H1 (cell line): Measurements from ENCODE around the gene PGM2L1. TPM values are rescaled to one million over a fixed set of nuclear protein-coding genes. Genes with fewer than 3 reads are reported as not detected.

ENCODE experiments used
- CTCF ChIA-PET: fragments of 300-600 bp; sonication (Branson Sonifier 250); formaldehyde crosslinking; loops from one replicate; lab custom pipeline; 2021; ENCODE audit not compliant: partially characterized antibody; lab: Charles Lee
- POLR2A ChIA-PET: fragments of 300-600 bp; sonication (Branson Sonifier 250); formaldehyde crosslinking; loops from one replicate; lab custom pipeline; 2021; ENCODE audit warnings: inconsistent platforms; ENCODE audit not compliant: partially characterized antibody; lab: Charles Lee
- DNase-seq, 2 experiments: peaks; one replicate each; pipeline versions ENCODE4 v3.0.0 to v3.0.0-alpha.2; 2010 to 2022; ENCODE audit warnings: low spot score in 2 of 2, low read depth in 1 of 2, mixed read lengths in 1 of 2
- FAIRE-seq: peaks from 2 replicates; lab custom pipeline; 2011; peaks lifted over from hg19 to GRCh38; lab: Jason Lieb, UNC
- H2AFZ ChIP-seq: 2 replicates; pipeline ENCODE4 v1.8.1; 2012; ENCODE audit warnings: low read length, inconsistent platforms
- H2AK5ac ChIP-seq: 2 replicates; pipeline ENCODE4 v1.6.1; 2013; ENCODE audit warnings: low read depth, low read length
- H2BK120ac ChIP-seq: replicated peaks from 2 replicates; pipeline ENCODE3; 2013; ENCODE audit warnings: low read depth, low read length, inconsistent platforms
- H2BK12ac ChIP-seq: 2 replicates; pipeline ENCODE4 v1.6.1; 2013; ENCODE audit warnings: low read depth, low read length
- H2BK15ac ChIP-seq: 2 replicates; pipeline ENCODE4 v1.6.1; 2013; ENCODE audit warnings: low read length
- H2BK20ac ChIP-seq: 2 replicates; pipeline ENCODE4 v1.6.1; 2013; ENCODE audit warnings: low read length
- H2BK5ac ChIP-seq: 2 replicates; pipeline ENCODE4 v1.6.1; 2013; ENCODE audit warnings: low read depth, low read length
- H3K14ac ChIP-seq: 2 replicates; pipeline ENCODE4 v1.6.1; 2013; ENCODE audit warnings: inconsistent platforms; ENCODE audit not compliant: insufficient read length
- H3K18ac ChIP-seq: 2 replicates; pipeline ENCODE4 v1.6.1; 2013; ENCODE audit warnings: low read length; ENCODE audit errors: extremely low read depth
- H3K23ac ChIP-seq: 2 replicates; pipeline ENCODE4 v1.6.1; 2013; ENCODE audit warnings: inconsistent platforms; ENCODE audit not compliant: insufficient read length
- H3K23me2 ChIP-seq: 2 replicates; pipeline ENCODE4 v1.6.1; 2013; ENCODE audit warnings: low read depth, low read length
- H3K27ac ChIP-seq: 2 replicates; pipeline ENCODE4 v1.6.1; 2011; ENCODE audit warnings: low read depth, low read length, inconsistent platforms
- H3K27me3 ChIP-seq, 4 experiments: replicated peaks in 1 of 4; 1 replicate in 1 of 4; 2 replicates in 3 of 4; pipeline versions ENCODE4 v1.6.1 to v1.8.1; 2011 to 2013; ENCODE audit warnings: low read length in 3 of 4, mild to moderate bottlenecking in 3 of 4, inconsistent platforms in 2 of 4, mixed read lengths in 2 of 4, moderate library complexity in 1 of 4; ENCODE audit not compliant: control insufficient read depth in 3 of 4, insufficient read depth in 3 of 4; ENCODE audit errors: extremely low read depth in 1 of 4
- H3K36me3 ChIP-seq, 4 experiments: 2 replicates each; pipeline versions ENCODE4 v1.6.1 to v1.8.1; 2011 to 2013; ENCODE audit warnings: mild to moderate bottlenecking in 4 of 4, low read length in 3 of 4, moderate library complexity in 2 of 4, control low read depth in 1 of 4, inconsistent platforms in 1 of 4; ENCODE audit not compliant: insufficient read depth in 4 of 4, control insufficient read depth in 2 of 4
- H3K4ac ChIP-seq: replicated peaks from 2 replicates; pipeline ENCODE3; 2013; ENCODE audit warnings: low read length, low read depth, mixed read lengths, inconsistent platforms; ENCODE audit not compliant: insufficient read length
- H3K4me1 ChIP-seq, 4 experiments: replicated peaks in 1 of 4; 1 replicate in 1 of 4; 2 replicates in 3 of 4; pipeline versions ENCODE4 v1.6.1 to v1.8.1; 2011 to 2013; ENCODE audit warnings: low read length in 3 of 4, inconsistent platforms in 2 of 4, mixed read lengths in 1 of 4; ENCODE audit not compliant: insufficient read depth in 4 of 4, control insufficient read depth in 3 of 4
- H3K4me2 ChIP-seq, 2 experiments: 2 replicates each; pipeline versions ENCODE4 v1.6.1 to v1.8.1; 2011 to 2013; ENCODE audit warnings: low read depth in 2 of 2, low read length in 2 of 2, control low read depth in 1 of 2, inconsistent platforms in 1 of 2, mild to moderate bottlenecking in 1 of 2; ENCODE audit not compliant: insufficient read depth in 1 of 2
- H3K4me3 ChIP-seq, 4 experiments: fragments of 200-600, 300-600 bp in 1 of 4; sonication (generic), shearing (Covaris generic), sonication (Bioruptor Twin) in 1 of 4; 2 replicates each; pipeline versions ENCODE4 v1.5.1 to v1.8.1; 2011 to 2016; ENCODE audit warnings: low read length in 4 of 4, low read depth in 3 of 4, control low read depth in 2 of 4, inconsistent platforms in 2 of 4, mild to moderate bottlenecking in 2 of 4, mixed read lengths in 1 of 4, moderate library complexity in 1 of 4; ENCODE audit not compliant: insufficient read depth in 2 of 4; ENCODE audit errors: extremely low read depth in 1 of 4
- H3K56ac ChIP-seq: replicated peaks from 2 replicates; pipeline ENCODE3; 2013; ENCODE audit warnings: low read depth, mild to moderate bottlenecking, mixed read lengths, low read length, inconsistent platforms; ENCODE audit not compliant: insufficient read length
- H3K79me1 ChIP-seq: 2 replicates; pipeline ENCODE4 v1.6.1; 2013; ENCODE audit warnings: low read depth, low read length, control low read depth
- H3K79me2 ChIP-seq, 2 experiments: 2 replicates each; pipeline versions ENCODE4 v1.6.1 to v1.8.1; 2012 to 2013; ENCODE audit warnings: low read length in 2 of 2, mild to moderate bottlenecking in 2 of 2, inconsistent platforms in 1 of 2; ENCODE audit not compliant: insufficient read depth in 2 of 2, control insufficient read depth in 1 of 2
- H3K9ac ChIP-seq, 4 experiments: replicated peaks in 1 of 4; 1 replicate in 1 of 4; 2 replicates in 3 of 4; pipeline versions ENCODE4 v1.6.1 to v1.8.1; 2011 to 2013; ENCODE audit warnings: low read depth in 3 of 4, low read length in 3 of 4, control low read depth in 2 of 4, mild to moderate bottlenecking in 2 of 4, moderate library complexity in 2 of 4, inconsistent platforms in 1 of 4; ENCODE audit errors: extremely low read depth in 1 of 4
- H3K9me3 ChIP-seq, 2 experiments: 2 replicates each; pipeline versions ENCODE4 v1.6.1 to v1.8.1; 2012 to 2013; ENCODE audit warnings: mild to moderate bottlenecking in 2 of 2, moderate library complexity in 2 of 2, control low read depth in 1 of 2, inconsistent platforms in 1 of 2, low read depth in 1 of 2, low read length in 1 of 2, mixed read lengths in 1 of 2; ENCODE audit not compliant: insufficient read depth in 2 of 2
- H4K20me1 ChIP-seq, 2 experiments: replicated peaks in 1 of 2; 2 replicates each; pipeline versions ENCODE3 to v1.8.1; 2011 to 2013; ENCODE audit warnings: inconsistent platforms in 2 of 2, low read length in 2 of 2, mild to moderate bottlenecking in 1 of 2; ENCODE audit not compliant: insufficient read depth in 2 of 2, control insufficient read depth in 1 of 2
- H4K5ac ChIP-seq: 2 replicates; pipeline ENCODE4 v1.6.1; 2013; ENCODE audit warnings: low read length, low read depth, mixed read lengths, inconsistent platforms; ENCODE audit not compliant: insufficient read length
- H4K8ac ChIP-seq: 2 replicates; pipeline ENCODE4 v1.8.0; 2013; ENCODE audit warnings: mild to moderate bottlenecking, moderate library complexity, low read length, inconsistent platforms; ENCODE audit not compliant: insufficient read depth; ENCODE audit errors: extremely low read depth
- H4K91ac ChIP-seq: replicated peaks from 2 replicates; pipeline ENCODE3; 2013; ENCODE audit warnings: low read length, mixed read lengths, inconsistent platforms; ENCODE audit not compliant: insufficient read length
- BCL11A ChIP-seq, 2 experiments: IDR thresholded peaks; one replicate each; pipeline ENCODE4 v1.6.1; 2011; ENCODE audit warnings: low read depth in 2 of 2, low read length in 2 of 2, mild to moderate bottlenecking in 2 of 2
- KDM4A ChIP-seq: IDR thresholded peaks from one replicate; pipeline ENCODE4 v1.7.1; 2012; ENCODE audit warnings: low read depth, mild to moderate bottlenecking, moderate library complexity, low read length, inconsistent platforms; ENCODE audit not compliant: severe bottlenecking
- PHF8 ChIP-seq: fragments of 200-600 bp; sonication (generic); conservative IDR thresholded peaks from 2 replicates; pipeline ENCODE4 v1.7.1; 2012; ENCODE audit warnings: low read depth, mild to moderate bottlenecking, inconsistent platforms, low read length, moderate library complexity
- RNF2 ChIP-seq: fragments of 200-900, 300-1000 bp; sonication (generic); IDR thresholded peaks from 2 replicates; pipeline ENCODE4 v1.7.1; 2016; ENCODE audit warnings: borderline replicate concordance, low read depth, mild to moderate bottlenecking, antibody characterized with exemption, low read length; ENCODE audit not compliant: poor library complexity, severe bottlenecking; ENCODE audit errors: missing control alignments
- SIX5 ChIP-seq: IDR thresholded peaks from 2 replicates; pipeline ENCODE4 v1.6.1; 2011; ENCODE audit warnings: mild to moderate bottlenecking, low read depth, low read length
- SRF ChIP-seq: IDR thresholded peaks from 2 replicates; pipeline ENCODE4 v1.6.1; 2011; ENCODE audit warnings: mild to moderate bottlenecking, low read depth, low read length, moderate library complexity
- WGBS, 2 experiments: shearing (Covaris generic) in 1 of 2; methylation state at CpG; one replicate each; pipeline versions ENCODE4 v1.1.6 to v1.1.7; 2013 to 2015; ENCODE audit warnings: low lambda C conversion rate in 2 of 2, mixed read lengths in 2 of 2, inconsistent platforms in 1 of 2, low coverage in 1 of 2, missing lambda C conversion rate in 1 of 2; ENCODE audit not compliant: insufficient replicate concordance in 2 of 2, insufficient coverage in 1 of 2, insufficient read length in 1 of 2; ENCODE audit errors: extremely low coverage in 1 of 2, missing lambda C conversion rate in 1 of 2; 5-methylcytosine and 5-hydroxymethylcytosine counted together
- polyA plus RNA-seq, 7 experiments: library from polyadenylated mRNA; depleted of rRNA in 3 of 7; stranded (reverse) in 5 of 7; unstranded in 2 of 7; fragments of >200 nt in 5 of 7; fragments of 200-250 nt in 2 of 7; gene quantifications; 1 replicate in 5 of 7; 2 replicates in 1 of 7; 4 replicates in 1 of 7; pipeline versions ENCODE4 v1.2.1 to v1.2.3, GENCODE V29; 2011 to 2013; ENCODE audit warnings: missing spikeins in 2 of 7, mixed read lengths in 2 of 7
- total RNA-seq: library from RNA; stranded (reverse); fragmentation: NEBNext Ultra II Directional; extraction: Animal tissue kit (Norgen Biotek cat#: 25700); gene quantifications from 2 replicates; pipeline ENCODE4 v1.2.1, GENCODE V29; 2021

The PGM2L1 gene
- total and polyA plus RNA-seq, 2 of the 8 experiments (the other 6 are each of a cell fraction or from before 2014, with no cell fraction given) = 5.0 to 42.7 TPM

DNA sequence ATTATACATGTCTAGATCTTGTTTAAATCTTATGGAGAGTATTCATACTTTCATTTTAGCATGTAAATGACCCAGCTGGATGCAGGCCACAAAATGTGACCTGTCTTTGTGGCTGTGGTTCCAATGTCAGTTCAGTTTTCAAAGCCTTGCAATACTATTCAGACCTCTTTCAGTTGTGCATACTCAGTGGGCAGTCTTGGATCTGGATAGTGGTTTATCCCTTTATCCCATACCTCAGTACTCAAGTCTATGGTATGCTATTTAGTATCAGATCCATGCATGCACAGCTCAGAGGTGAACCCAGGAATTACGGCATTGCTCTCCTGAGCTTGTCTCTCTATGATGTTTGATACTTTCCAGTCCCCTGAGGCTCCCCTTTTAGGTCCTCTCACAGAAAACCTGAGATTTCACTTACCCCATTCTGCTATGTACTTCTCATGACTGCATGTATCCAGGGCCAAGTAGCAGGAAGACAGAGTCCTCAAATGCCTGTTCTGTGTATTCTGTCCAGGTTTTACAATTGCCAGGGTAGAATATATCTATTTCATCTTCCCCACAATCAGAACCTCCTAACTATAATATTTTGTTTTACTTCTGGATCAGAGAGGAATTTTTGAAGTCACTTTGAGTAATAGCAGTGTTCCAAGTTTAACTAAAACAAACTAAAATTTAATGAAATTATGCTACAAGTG is 79.8 kb downstream of the PGM2L1 start:
- H3K14ac ChIP-seq = no peak overlapping the region
- no peaks in the 10 kb centered on the region for H3K4me1 ChIP-seq
- H3K36me3 ChIP-seq = no peaks in the 10 kb centered on the region
- no peak overlapping the region for H3K9ac ChIP-seq
- H2BK15ac ChIP-seq = no peak overlapping the region
- no peak overlapping the region for H3K4ac ChIP-seq
- H3K23me2 ChIP-seq = no peaks in the 10 kb centered on the region
- no peaks in the 10 kb centered on the region; a peak in 1 of 4 replicates for H3K9me3 ChIP-seq
- H2BK12ac ChIP-seq = no peak overlapping the region
- TF ChIP-seq PHF8 (no peak), KDM4A (no peak), SIX5 (no peak), BCL11A (IDR thresholded peaks at IDR 0.05; ENCODE audit: low read depth in 2 of 2, low read length in 2 of 2) (no peak), SRF (no peak), RNF2 (no peak)
- POLR2A ChIA-PET = no interaction called here
- H2AK5ac ChIP-seq = no peak overlapping the region
- H2BK20ac ChIP-seq = no peak overlapping the region
- no peak overlapping the region for H3K23ac ChIP-seq
- FAIRE-seq (no peak), DNase-seq (no peak)
- no peak overlapping the region for H2BK120ac ChIP-seq
- H3K4me2 ChIP-seq = no peak overlapping the region
- H4K5ac ChIP-seq = no peak overlapping the region
- H3K4me3 ChIP-seq = no peak overlapping the region
- H2AFZ ChIP-seq = no peak overlapping the region
- H3K79me2 ChIP-seq = no peaks in the 10 kb centered on the region
- CTCF ChIA-PET = interaction anchor here (0.6 to 5.1 kb wide), 7 partner anchors 20 to 289 kb away, joined by 3 to 34 read pairs (median 3); no protein-coding TSS in a partner anchor
- no peak overlapping the region for H3K18ac ChIP-seq
- no peak overlapping the region for H3K56ac ChIP-seq
- no peaks in the 10 kb centered on the region for H3K27me3 ChIP-seq
- H4K8ac ChIP-seq = no peak overlapping the region
- H2BK5ac ChIP-seq = no peak overlapping the region
- no peaks in the 10 kb centered on the region for H3K79me1 ChIP-seq
- no peak overlapping the region for H4K91ac ChIP-seq
- no peak overlapping the region for H3K27ac ChIP-seq
- H4K20me1 ChIP-seq = no peaks in the 10 kb centered on the region
- 93% methylated on average over 1 of the region's 1 CpG; no CpG with 5 or more reads in 1 of the 2 experiments for WGBS, 2 experiments
